HepG2 (cell line): ENCODE measurements around the gene FCAMR. TPM values are rescaled to one million over a fixed set of nuclear protein-coding genes. Genes with fewer than 3 reads are reported as not detected.

Experiments
- ATAC-seq: fragments of 200-7000 bp; cut with Tn5 transposase; 3 replicates; pipeline ENCODE4 v1.9.1; 2020; ENCODE audit warnings: mild to moderate bottlenecking, moderate library complexity
- BruUV-seq: library from RNA; stranded (reverse); fragments of 400-500 nt; replicated peaks from 2 replicates; lab custom pipeline; 2021; lab: Mats Ljungman, UMichigan
- CTCF ChIA-PET: fragments of 300-600 bp; formaldehyde crosslinking; extraction: SDS; loops from one replicate; lab custom pipeline; 2021; ENCODE audit warnings: low total read pairs, inconsistent platforms, low intra/inter-chr PET ratio; lab: Yijun Ruan, JAX
- POLR2A ChIA-PET: fragments of 350-600 bp; sonication (Branson Sonifier 250); formaldehyde crosslinking; loops from one replicate; lab custom pipeline; 2020; ENCODE audit warnings: antibody characterized with exemption, inconsistent platforms; lab: Yijun Ruan, JAX
- DNase-seq: peaks from one replicate; pipeline ENCODE4 v3.0.0-alpha.2; 2015; ENCODE audit warnings: low spot score
- FAIRE-seq: peaks from 3 replicates; lab custom pipeline; 2011; peaks lifted over from hg19 to GRCh38; lab: Jason Lieb, UNC
- H2AFZ ChIP-seq: one replicate; pipeline ENCODE4 v1.6.1; 2011; ENCODE audit warnings: low read length, inconsistent platforms
- H3K27ac ChIP-seq: fragments of 300-600 bp; 3 replicates; pipeline ENCODE4 v1.8.0; 2011; ENCODE audit warnings: mixed run types, mild to moderate bottlenecking, mixed read lengths, low read length, inconsistent platforms; ENCODE audit not compliant: insufficient read depth; ENCODE audit errors: extremely low read length
- H3K27me3 ChIP-seq, 2 experiments: fragments of 200-600 bp in 1 of 2; 2 replicates in 1 of 2; 3 replicates in 1 of 2; pipeline versions ENCODE4 v1.6.0 to v1.8.0; 2011; ENCODE audit warnings: low read length in 2 of 2, mild to moderate bottlenecking in 2 of 2, moderate library complexity in 2 of 2, inconsistent platforms in 1 of 2; ENCODE audit not compliant: insufficient read depth in 2 of 2, control insufficient read depth in 1 of 2
- H3K36me3 ChIP-seq, 2 experiments: fragments of 200-600 bp in 1 of 2; replicated peaks in 1 of 2; 2 replicates in 1 of 2; 3 replicates in 1 of 2; pipeline versions ENCODE4 v1.5.1 to v1.8.0; 2011; ENCODE audit warnings: low read length in 2 of 2, inconsistent platforms in 1 of 2; ENCODE audit not compliant: insufficient read depth in 2 of 2, control insufficient read depth in 1 of 2
- H3K4me1 ChIP-seq: 2 replicates; pipeline ENCODE4 v1.5.1; 2012; ENCODE audit warnings: low read length, inconsistent platforms; ENCODE audit not compliant: insufficient read depth
- H3K4me2 ChIP-seq: 2 replicates; pipeline ENCODE4 v1.6.0; 2011; ENCODE audit warnings: low read depth, low read length, inconsistent platforms
- H3K4me3 ChIP-seq, 3 experiments: fragments of 200-600 bp in 1 of 3; sonication (generic), shearing (Covaris generic) in 1 of 3; replicated peaks in 1 of 3; 2 replicates each; pipeline ENCODE4 v1.5.1; 2011 to 2016; ENCODE audit warnings: low read length in 3 of 3, inconsistent platforms in 2 of 3, low read depth in 2 of 3, mild to moderate bottlenecking in 2 of 3, control low read depth in 1 of 3, mixed read lengths in 1 of 3; ENCODE audit not compliant: insufficient read depth in 1 of 3
- H3K79me2 ChIP-seq: one replicate; pipeline ENCODE4 v1.6.1; 2011; ENCODE audit warnings: low read length, inconsistent platforms; ENCODE audit not compliant: insufficient read depth
- H3K9ac ChIP-seq: 2 replicates; pipeline ENCODE4 v1.6.0; 2011; ENCODE audit warnings: mild to moderate bottlenecking, low read depth, low read length, inconsistent platforms; ENCODE audit not compliant: insufficient read depth
- H3K9me3 ChIP-seq: 2 replicates; pipeline ENCODE4 v1.5.1; 2012; ENCODE audit warnings: mild to moderate bottlenecking, low read length
- H4K20me1 ChIP-seq: 2 replicates; pipeline ENCODE4 v1.6.0; 2011; ENCODE audit warnings: inconsistent platforms, mild to moderate bottlenecking, low read length, moderate library complexity; ENCODE audit not compliant: insufficient read depth
- LCORL ChIP-seq, 2 experiments: fragments of 450-650 bp in 1 of 2; sonication (generic) in 1 of 2; formaldehyde crosslinking in 1 of 2; IDR thresholded peaks; 2 replicates each; pipeline versions ENCODE4 v1.5.0 to v1.6.1; 2017 to 2020; ENCODE audit warnings: antibody characterized with exemption in 1 of 2, missing genetic modification reagents in 1 of 2
- MED8 ChIP-seq: sonication (generic); formaldehyde crosslinking; IDR thresholded peaks from 2 replicates; pipeline ENCODE4 v1.8.1; 2023; ENCODE audit warnings: mild to moderate bottlenecking, missing genetic modification reagents; ENCODE audit not compliant: insufficient replicate concordance
- SIN3A ChIP-seq: IDR thresholded peaks from 2 replicates; pipeline ENCODE4 v1.6.1; 2011; ENCODE audit warnings: low read depth, mild to moderate bottlenecking, control low read depth, low read length, borderline replicate concordance
- WGBS: methylation state at CpG from one replicate; pipeline ENCODE4 v1.1.6; 2017; ENCODE audit warnings: low lambda C conversion rate; 5-methylcytosine and 5-hydroxymethylcytosine counted together
- in situ Hi-C: cut with HindIII; loops from 2 replicates; pipeline ENCODE4 v1.10.0; 2017; ENCODE audit warnings: low pct_unique_long_range_greater_than_20kb; ENCODE audit not compliant: extremely low pct_ligation_motif_present
- intact Hi-C: fragments of 100-400 bp; cut with micrococcal nuclease; formaldehyde crosslinking; loops from one replicate; pipeline ENCODE4 v1.10.0; 2022; ENCODE audit not compliant: unreplicated experiment
- polyA plus RNA-seq, 8 experiments: library from polyadenylated mRNA; depleted of rRNA in 3 of 8; stranded (reverse) in 7 of 8; unstranded in 1 of 8; fragments of >200 nt; fragmentation: Illumina TruSeq in 4 of 8; extraction: Trizol in 4 of 8; gene quantifications; 2 replicates each; pipeline versions ENCODE4 v1.2.1 to v1.2.3, GENCODE V29; 2011 to 2016; ENCODE audit warnings: low read depth in 4 of 8, missing spikeins in 1 of 8, mixed read lengths in 1 of 8; ENCODE audit not compliant: insufficient read depth in 1 of 8
- total RNA-seq, 5 experiments: library from RNA; depleted of rRNA; stranded (reverse); fragments of >200 nt; fragmentation: Illumina TruSeq; extraction: Trizol; gene quantifications; 2 replicates each; pipeline ENCODE4 v1.2.3, GENCODE V29; 2016; ENCODE audit warnings: low read depth in 1 of 5
- TF ChIP-seq, protein P1 (sequence below): sonication (generic); formaldehyde crosslinking; IDR thresholded peaks from 2 replicates; pipeline ENCODE4 v1.8.0; 2023; ENCODE audit warnings: mild to moderate bottlenecking, missing genetic modification reagents
- TF ChIP-seq, protein P2 (sequence below): sonication (generic); formaldehyde crosslinking; conservative IDR thresholded peaks from 2 replicates; pipeline ENCODE4 v1.4.0; 2020; ENCODE audit warnings: missing genetic modification reagents
- TF ChIP-seq, protein P3 (sequence below): sonication (generic); formaldehyde crosslinking; IDR thresholded peaks from 2 replicates; pipeline ENCODE4 v1.4.0; 2020; ENCODE audit warnings: missing genetic modification reagents, borderline replicate concordance

Gene FCAMR
- total and polyA plus RNA-seq, 2 of the 13 experiments (the other 11 are each of a cell fraction or from before 2014, with no cell fraction given) = not detected

DNA sequence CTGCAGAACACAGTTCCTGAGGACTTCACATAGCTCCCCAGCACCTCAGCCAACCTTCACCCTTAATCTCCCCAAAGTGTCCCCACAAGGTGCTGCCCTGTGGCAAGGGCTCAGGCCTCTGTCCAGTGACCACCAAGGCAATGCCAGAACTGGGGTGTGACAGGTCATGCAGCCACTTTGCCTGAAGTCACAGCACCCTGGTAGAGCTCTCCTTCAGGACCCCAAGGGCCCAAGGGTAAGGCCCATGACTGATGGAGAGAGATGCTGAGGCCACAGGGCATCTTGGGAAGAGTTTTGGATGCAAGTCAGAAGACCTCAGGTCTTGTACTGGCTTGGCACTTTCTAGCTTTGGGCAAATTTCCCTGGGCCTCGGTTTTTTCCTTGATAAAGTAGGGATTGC, 47.7 kb downstream of the FCAMR start:
- CTCF ChIA-PET = no interaction called here
- POLR2A ChIA-PET = no interaction called here
- H2AFZ ChIP-seq = no peak overlapping the region
- H3K4me2 ChIP-seq = peak overlapping the region; percentile 70
- H3K9ac ChIP-seq = no peak overlapping the region
- no peak overlapping the region for H3K27ac ChIP-seq
- H3K4me1 ChIP-seq = peaks cover 34% of the 10 kb centered on the region
- 0% methylated on average over 1 of the region's 1 CpG for WGBS
- peaks cover 0 to 1% of the 10 kb centered on the region in 2 experiments; a peak in 1 of 5 replicates for H3K27me3 ChIP-seq
- no peaks in the 10 kb centered on the region for H3K36me3 ChIP-seq
- no peak for TF ChIP-seq SIN3A
- TF ChIP-seq, protein P1, sequence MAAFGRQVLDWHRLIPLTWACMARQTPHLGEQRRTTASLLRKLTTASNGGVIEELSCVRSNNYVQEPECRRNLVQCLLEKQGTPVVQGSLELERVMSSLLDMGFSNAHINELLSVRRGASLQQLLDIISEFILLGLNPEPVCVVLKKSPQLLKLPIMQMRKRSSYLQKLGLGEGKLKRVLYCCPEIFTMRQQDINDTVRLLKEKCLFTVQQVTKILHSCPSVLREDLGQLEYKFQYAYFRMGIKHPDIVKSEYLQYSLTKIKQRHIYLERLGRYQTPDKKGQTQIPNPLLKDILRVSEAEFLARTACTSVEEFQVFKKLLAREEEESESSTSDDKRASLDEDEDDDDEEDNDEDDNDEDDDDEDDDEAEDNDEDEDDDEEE (CRISPR knock-in tag) = no peak
- TF ChIP-seq LCORL (IDR thresholded peaks at IDR 0.05) = no peak
- no peak for TF ChIP-seq LCORL (CRISPR knock-in tag; IDR thresholded peaks at IDR 0.05)
- TF ChIP-seq MED8 = no peak
- TF ChIP-seq, protein P2, sequence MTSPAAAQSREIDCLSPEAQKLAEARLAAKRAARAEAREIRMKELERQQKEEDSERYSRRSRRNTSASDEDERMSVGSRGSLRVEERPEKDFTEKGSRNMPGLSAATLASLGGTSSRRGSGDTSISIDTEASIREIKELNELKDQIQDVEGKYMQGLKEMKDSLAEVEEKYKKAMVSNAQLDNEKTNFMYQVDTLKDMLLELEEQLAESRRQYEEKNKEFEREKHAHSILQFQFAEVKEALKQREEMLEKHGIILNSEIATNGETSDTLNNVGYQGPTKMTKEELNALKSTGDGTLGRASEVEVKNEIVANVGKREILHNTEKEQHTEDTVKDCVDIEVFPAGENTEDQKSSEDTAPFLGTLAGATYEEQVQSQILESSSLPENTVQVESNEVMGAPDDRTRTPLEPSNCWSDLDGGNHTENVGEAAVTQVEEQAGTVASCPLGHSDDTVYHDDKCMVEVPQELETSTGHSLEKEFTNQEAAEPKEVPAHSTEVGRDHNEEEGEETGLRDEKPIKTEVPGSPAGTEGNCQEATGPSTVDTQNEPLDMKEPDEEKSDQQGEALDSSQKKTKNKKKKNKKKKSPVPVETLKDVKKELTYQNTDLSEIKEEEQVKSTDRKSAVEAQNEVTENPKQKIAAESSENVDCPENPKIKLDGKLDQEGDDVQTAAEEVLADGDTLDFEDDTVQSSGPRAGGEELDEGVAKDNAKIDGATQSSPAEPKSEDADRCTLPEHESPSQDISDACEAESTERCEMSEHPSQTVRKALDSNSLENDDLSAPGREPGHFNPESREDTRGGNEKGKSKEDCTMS (CRISPR knock-in tag) = no peak
- TF ChIP-seq, protein P3, sequence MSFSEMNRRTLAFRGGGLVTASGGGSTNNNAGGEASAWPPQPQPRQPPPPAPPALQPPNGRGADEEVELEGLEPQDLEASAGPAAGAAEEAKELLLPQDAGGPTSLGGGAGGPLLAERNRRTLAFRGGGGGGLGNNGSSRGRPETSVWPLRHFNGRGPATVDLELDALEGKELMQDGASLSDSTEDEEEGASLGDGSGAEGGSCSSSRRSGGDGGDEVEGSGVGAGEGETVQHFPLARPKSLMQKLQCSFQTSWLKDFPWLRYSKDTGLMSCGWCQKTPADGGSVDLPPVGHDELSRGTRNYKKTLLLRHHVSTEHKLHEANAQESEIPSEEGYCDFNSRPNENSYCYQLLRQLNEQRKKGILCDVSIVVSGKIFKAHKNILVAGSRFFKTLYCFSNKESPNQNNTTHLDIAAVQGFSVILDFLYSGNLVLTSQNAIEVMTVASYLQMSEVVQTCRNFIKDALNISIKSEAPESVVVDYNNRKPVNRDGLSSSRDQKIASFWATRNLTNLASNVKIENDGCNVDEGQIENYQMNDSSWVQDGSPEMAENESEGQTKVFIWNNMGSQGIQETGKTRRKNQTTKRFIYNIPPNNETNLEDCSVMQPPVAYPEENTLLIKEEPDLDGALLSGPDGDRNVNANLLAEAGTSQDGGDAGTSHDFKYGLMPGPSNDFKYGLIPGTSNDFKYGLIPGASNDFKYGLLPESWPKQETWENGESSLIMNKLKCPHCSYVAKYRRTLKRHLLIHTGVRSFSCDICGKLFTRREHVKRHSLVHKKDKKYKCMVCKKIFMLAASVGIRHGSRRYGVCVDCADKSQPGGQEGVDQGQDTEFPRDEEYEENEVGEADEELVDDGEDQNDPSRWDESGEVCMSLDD = no peak
- TF ChIP-seq, all 625 proteins: peak for 0
- intact Hi-C loops (no loop called here), in situ Hi-C loops (loop anchor here (25.0 kb wide), 1 partner anchor 285 kb away; the partner anchor contains the start of gene DYRK3)
- BruUV-seq = no TSS peak
- Histone ChIP-seq H3K79me2 (no peaks in the 10 kb centered on the region), H3K4me3 (no peak overlapping the region), H4K20me1 (no peaks in the 10 kb centered on the region), H3K9me3 (no peaks in the 10 kb centered on the region)
- DNase-seq = no peak
- FAIRE-seq = no peak
- ATAC-seq = no peak
